T-helper 9 cell (primary cell): ENCODE measurements around the gene SSTR5.
"Not testable (repeated sequence)": the region's sequence is repeated elsewhere in the genome, so short reads cannot be mapped to it uniquely, and the experiment has no call there.

Experiments used
- DNase-seq: peaks from one replicate; pipeline ENCODE4 v3.0.0-alpha.2; 2020

Gene SSTR5

GRCh38 chr16:1076801-1077576, 4.4 kb downstream of the SSTR5 start:
- no peak for DNase-seq

GRCh38 chr16:1077877-1078578, 5.5 kb downstream of the SSTR5 start:
- DNase-seq = no peak

- no peak for DNase-seq
Measured at GRCh38 chr16:1078579-1079021, 6.1 kb downstream of the SSTR5 start.

- DNase-seq = no peak
Measured at GRCh38 chr16:1079341-1079740, 6.8 kb downstream of the SSTR5 start.

GRCh38 chr16:1079786-1080525, 7.4 kb downstream of the SSTR5 start:
- DNase-seq = no peak

GRCh38 chr16:1080801-1081733, 8.5 kb downstream of the SSTR5 start:
- DNase-seq = no peak

GRCh38 chr16:1081734-1082265, 9.3 kb downstream of the SSTR5 start:
- DNase-seq = no peak

- DNase-seq = no peak
Measured at GRCh38 chr16:1082266-1082951, 9.9 kb downstream of the SSTR5 start.

GRCh38 chr16:1082952-1083675, 10.6 kb downstream of the SSTR5 start:
- no peak for DNase-seq

- no peak for DNase-seq
Measured at GRCh38 chr16:1084971-1085370, 12.4 kb downstream of the SSTR5 start.

GRCh38 chr16:1086443-1086842, 13.9 kb downstream of the SSTR5 start:
- not testable (repeated sequence) for DNase-seq

GRCh38 chr16:1088295-1089170, 16.0 kb downstream of the SSTR5 start:
- no peak for DNase-seq

GRCh38 chr16:1089439-1089821, 16.9 kb downstream of the SSTR5 start:
- no peak for DNase-seq

- DNase-seq = no peak
Measured at GRCh38 chr16:1089822-1090619, 17.5 kb downstream of the SSTR5 start.

- no peak for DNase-seq
Measured at GRCh38 chr16:1090620-1091587, 18.4 kb downstream of the SSTR5 start.

- no peak for DNase-seq
Measured at GRCh38 chr16:1091992-1092552, 19.5 kb downstream of the SSTR5 start.

GRCh38 chr16:1092685-1093283, 20.2 kb downstream of the SSTR5 start:
- DNase-seq = not testable (repeated sequence)
